MM.1S (cell line): Measurements from ENCODE around the gene C11orf91.

Experiments
- EZH2 ChIP-seq: fragments of 300-600 bp; sonication (generic); optimal IDR thresholded peaks from 2 replicates; pipeline ENCODE3; 2017; ENCODE audit warnings: low read depth, mild to moderate bottlenecking, antibody characterized with exemption, low read length, mixed read lengths
- EZH2phosphoT487 ChIP-seq: fragments of 300-600 bp; sonication (generic); IDR thresholded peaks from 2 replicates; pipeline ENCODE4 v1.6.1; 2018; ENCODE audit warnings: antibody characterized with exemption, low read length
- TF ChIP-seq, protein P1 (sequence below): fragments of 300-600 bp; sonication (generic); IDR thresholded peaks from 2 replicates; pipeline ENCODE4 v1.5.1; 2016; ENCODE audit warnings: antibody characterized with exemption, low read length, mixed read lengths

GRCh38 chr11:33658195-33658900 is 42.3 kb downstream of the C11orf91 start:
- TF ChIP-seq EZH2 (no peak), EZH2phosphoT487 (no peak)
- TF ChIP-seq, protein P1, sequence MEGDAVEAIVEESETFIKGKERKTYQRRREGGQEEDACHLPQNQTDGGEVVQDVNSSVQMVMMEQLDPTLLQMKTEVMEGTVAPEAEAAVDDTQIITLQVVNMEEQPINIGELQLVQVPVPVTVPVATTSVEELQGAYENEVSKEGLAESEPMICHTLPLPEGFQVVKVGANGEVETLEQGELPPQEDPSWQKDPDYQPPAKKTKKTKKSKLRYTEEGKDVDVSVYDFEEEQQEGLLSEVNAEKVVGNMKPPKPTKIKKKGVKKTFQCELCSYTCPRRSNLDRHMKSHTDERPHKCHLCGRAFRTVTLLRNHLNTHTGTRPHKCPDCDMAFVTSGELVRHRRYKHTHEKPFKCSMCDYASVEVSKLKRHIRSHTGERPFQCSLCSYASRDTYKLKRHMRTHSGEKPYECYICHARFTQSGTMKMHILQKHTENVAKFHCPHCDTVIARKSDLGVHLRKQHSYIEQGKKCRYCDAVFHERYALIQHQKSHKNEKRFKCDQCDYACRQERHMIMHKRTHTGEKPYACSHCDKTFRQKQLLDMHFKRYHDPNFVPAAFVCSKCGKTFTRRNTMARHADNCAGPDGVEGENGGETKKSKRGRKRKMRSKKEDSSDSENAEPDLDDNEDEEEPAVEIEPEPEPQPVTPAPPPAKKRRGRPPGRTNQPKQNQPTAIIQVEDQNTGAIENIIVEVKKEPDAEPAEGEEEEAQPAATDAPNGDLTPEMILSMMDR = no peak
